Hepatocyte (in vitro differentiated cells): ENCODE measurements around the gene SH3BP4.

Source experiments
- CTCF ChIP-seq: fragments of 200-600 bp; sonication (generic); IDR thresholded peaks from 2 replicates; pipeline ENCODE4 v1.5.1; 2016; ENCODE audit warnings: antibody characterized with exemption, mild to moderate bottlenecking; ENCODE audit not compliant: poor library complexity
- EZH2 ChIP-seq: fragments of 200-600 bp; sonication (generic); IDR thresholded peaks from 2 replicates; pipeline ENCODE4 v1.6.1; 2016; ENCODE audit warnings: antibody characterized with exemption, mild to moderate bottlenecking, borderline replicate concordance

- TF ChIP-seq CTCF (no peak), EZH2 (no peak)
Measured at GRCh38 chr2:234968631-234969305, 17.0 kb downstream of the SH3BP4 start.
